IMR-90 (cell line): ENCODE measurements around the gene MUC21. TPM values are rescaled to one million over a fixed set of nuclear protein-coding genes. Genes with fewer than 3 reads are reported as not detected.

ENCODE experiments used
- ATAC-seq: fragments of 200-7000 bp; cut with Tn5 transposase; 2 replicates; pipeline ENCODE4 v1.9.1; 2020; ENCODE audit warnings: low read depth, mild to moderate bottlenecking, moderate library complexity
- BruUV-seq: library from RNA; stranded (reverse); fragments of 400-500 nt; replicated peaks from 2 replicates; lab custom pipeline; 2021; lab: Mats Ljungman, UMichigan
- CTCF ChIA-PET: fragments of 300-600 bp; formaldehyde crosslinking; extraction: SDS; loops from one replicate; lab custom pipeline; 2021; ENCODE audit warnings: antibody characterized with exemption; lab: Yijun Ruan, JAX
- POLR2A ChIA-PET: fragments of 300-600 bp; sonication (Branson Sonifier 250); formaldehyde crosslinking; loops from one replicate; lab custom pipeline; 2022; ENCODE audit warnings: antibody characterized with exemption; ENCODE audit not compliant: unreplicated experiment; lab: Charles Lee
- DNase-seq: peaks from one replicate; pipeline ENCODE4 v3.0.0; 2013
- H2AFZ ChIP-seq: replicated peaks from 2 replicates; pipeline ENCODE3; 2013; ENCODE audit warnings: low read length, mild to moderate bottlenecking; ENCODE audit not compliant: poor library complexity
- H2AK5ac ChIP-seq: 2 replicates; pipeline ENCODE4 v1.6.1; 2013; ENCODE audit warnings: low read depth, low read length, inconsistent platforms
- H2AK9ac ChIP-seq: replicated peaks from 2 replicates; pipeline ENCODE3; 2013; ENCODE audit warnings: mild to moderate bottlenecking, low read depth, low read length, moderate library complexity; ENCODE audit not compliant: poor library complexity
- H2BK120ac ChIP-seq: 2 replicates; pipeline ENCODE4 v1.6.1; 2013; ENCODE audit warnings: low read depth, low read length, inconsistent platforms
- H2BK15ac ChIP-seq: 3 replicates; pipeline ENCODE4 v1.6.1; 2013; ENCODE audit warnings: low read depth, low read length, inconsistent platforms
- H2BK20ac ChIP-seq: 2 replicates; pipeline ENCODE4 v1.6.1; 2013; ENCODE audit warnings: low read depth, mild to moderate bottlenecking, inconsistent platforms, low read length, moderate library complexity
- H2BK5ac ChIP-seq: 2 replicates; pipeline ENCODE4 v1.6.1; 2013; ENCODE audit warnings: mild to moderate bottlenecking, low read depth, low read length, inconsistent platforms; ENCODE audit not compliant: poor library complexity, severe bottlenecking
- H3K14ac ChIP-seq: replicated peaks from 2 replicates; pipeline ENCODE4 v1.6.1; 2013; ENCODE audit warnings: low read depth, low read length, inconsistent platforms
- H3K18ac ChIP-seq: 2 replicates; pipeline ENCODE4 v1.6.1; 2013; ENCODE audit warnings: low read depth, low read length, control low read depth
- H3K23ac ChIP-seq: 2 replicates; pipeline ENCODE4 v1.6.1; 2013; ENCODE audit warnings: low read depth, low read length, inconsistent platforms
- H3K27ac ChIP-seq: 2 replicates; pipeline ENCODE4 v1.5.1; 2013; ENCODE audit warnings: mild to moderate bottlenecking, control low read depth, low read length; ENCODE audit not compliant: insufficient read depth
- H3K27me3 ChIP-seq: 2 replicates; pipeline ENCODE4 v1.6.1; 2013; ENCODE audit warnings: low read length; ENCODE audit not compliant: control insufficient read depth, insufficient read depth
- H3K36me3 ChIP-seq: 2 replicates; pipeline ENCODE4 v1.6.1; 2013; ENCODE audit warnings: low read length, mixed read lengths; ENCODE audit not compliant: control insufficient read depth, insufficient read depth
- H3K4ac ChIP-seq: 2 replicates; pipeline ENCODE4 v1.6.1; 2013; ENCODE audit warnings: low read depth, low read length, inconsistent platforms
- H3K4me1 ChIP-seq: 2 replicates; pipeline ENCODE4 v1.6.1; 2013; ENCODE audit warnings: low read length, mixed read lengths; ENCODE audit not compliant: control insufficient read depth, insufficient read depth
- H3K4me2 ChIP-seq: 2 replicates; pipeline ENCODE4 v1.6.1; 2013; ENCODE audit warnings: low read depth, mild to moderate bottlenecking, control low read depth, low read length, moderate library complexity
- H3K4me3 ChIP-seq: 2 replicates; pipeline ENCODE4 v1.5.1; 2013; ENCODE audit warnings: low read depth, mild to moderate bottlenecking, control low read depth, low read length, moderate library complexity; ENCODE audit not compliant: insufficient read depth
- H3K56ac ChIP-seq: 2 replicates; pipeline ENCODE4 v1.6.1; 2013; ENCODE audit warnings: low read length, inconsistent platforms; ENCODE audit not compliant: insufficient read depth; ENCODE audit errors: extremely low read depth
- H3K79me1 ChIP-seq, 2 experiments: 2 replicates each; pipeline ENCODE4 v1.6.1; 2013; ENCODE audit warnings: low read length in 2 of 2, inconsistent platforms in 1 of 2, low read depth in 1 of 2
- H3K9ac ChIP-seq: 2 replicates; pipeline ENCODE4 v1.6.1; 2013; ENCODE audit warnings: low read depth, low read length, control low read depth
- H3K9me1 ChIP-seq: 2 replicates; pipeline ENCODE4 v1.6.1; 2013; ENCODE audit warnings: low read length, inconsistent platforms; ENCODE audit not compliant: insufficient read depth
- H3K9me3 ChIP-seq: 2 replicates; pipeline ENCODE4 v1.6.1; 2013; ENCODE audit warnings: low read length; ENCODE audit not compliant: control insufficient read depth, insufficient read depth
- H4K20me1 ChIP-seq: 2 replicates; pipeline ENCODE4 v1.6.1; 2013; ENCODE audit warnings: low read length, inconsistent platforms; ENCODE audit not compliant: insufficient read depth
- H4K5ac ChIP-seq: 2 replicates; pipeline ENCODE4 v1.6.1; 2013; ENCODE audit warnings: mild to moderate bottlenecking, low read depth, low read length, control low read depth
- H4K8ac ChIP-seq, 2 experiments: 2 replicates each; pipeline ENCODE4 v1.6.1; 2013; ENCODE audit warnings: low read depth in 2 of 2, low read length in 2 of 2, control low read depth in 1 of 2, inconsistent platforms in 1 of 2
- H4K91ac ChIP-seq: 2 replicates; pipeline ENCODE4 v1.6.1; 2013; ENCODE audit warnings: low read depth, low read length, inconsistent platforms; ENCODE audit not compliant: insufficient read depth
- CEBPB ChIP-seq: IDR thresholded peaks from 2 replicates; pipeline ENCODE4 v1.6.1; 2012; ENCODE audit warnings: low read depth, low read length, improper control_type of control experiment
- CHD1 ChIP-seq: IDR thresholded peaks from 2 replicates; pipeline ENCODE4 v1.6.1; 2012; ENCODE audit warnings: low read depth, low read length, improper control_type of control experiment
- FOS ChIP-seq: fragments of 150-350 bp; IDR thresholded peaks from 2 replicates; pipeline ENCODE4 v1.6.1; 2016; ENCODE audit warnings: low read depth, low read length
- NFE2L2 ChIP-seq: fragments of 150-350 bp; IDR thresholded peaks from 2 replicates; pipeline ENCODE4 v1.6.1; 2016; ENCODE audit warnings: low read depth, mild to moderate bottlenecking, low read length
- POLR2A ChIP-seq: IDR thresholded peaks from 2 replicates; pipeline ENCODE4 v1.6.1; 2012; ENCODE audit warnings: mild to moderate bottlenecking, low read depth, low read length
- RCOR1 ChIP-seq: IDR thresholded peaks from 2 replicates; pipeline ENCODE4 v1.6.1; 2012; ENCODE audit warnings: mild to moderate bottlenecking, low read length, improper control_type of control experiment; ENCODE audit not compliant: insufficient replicate concordance
- RFX5 ChIP-seq: IDR thresholded peaks from 2 replicates; pipeline ENCODE4 v1.8.0; 2012; ENCODE audit warnings: low read depth, mild to moderate bottlenecking, low read length, moderate library complexity
- SMC3 ChIP-seq: fragments of 150-350 bp; IDR thresholded peaks from 2 replicates; pipeline ENCODE4 v1.6.1; 2016; ENCODE audit warnings: low read depth, mild to moderate bottlenecking, antibody characterized with exemption, low read length, moderate library complexity
- WGBS, 2 experiments: methylation state at CpG; one replicate each; pipeline versions ENCODE4 v1.1.5 to v1.1.7; 2013; ENCODE audit warnings: missing lambda C conversion rate in 2 of 2; ENCODE audit not compliant: insufficient read length in 1 of 2; ENCODE audit errors: extremely low coverage in 2 of 2; 5-methylcytosine and 5-hydroxymethylcytosine counted together
- dilution Hi-C: fragments of 300-500 bp; cut with HindIII; formaldehyde crosslinking; loops from one replicate; pipeline ENCODE4 v1.14.3; 2018; ENCODE audit warnings: low sequenced_read_pairs; ENCODE audit not compliant: unreplicated experiment
- in situ Hi-C: fragments of 300-500 bp; cut with MboI; formaldehyde crosslinking; loops from 3 replicates; pipeline ENCODE4 v1.14.3; 2019; ENCODE audit warnings: low sequenced_read_pairs, inconsistent platforms, mixed read lengths
- intact Hi-C: fragments of 100-400 bp; cut with micrococcal nuclease; formaldehyde crosslinking; loops from 2 replicates; pipeline ENCODE4 v1.10.0; 2022
- polyA plus RNA-seq, 3 experiments: library from polyadenylated mRNA; depleted of rRNA; stranded (reverse); fragments of >200 nt; gene quantifications; 2 replicates each; pipeline ENCODE4 v1.2.3, GENCODE V29; 2012; ENCODE audit warnings: low replicate concordance in 1 of 3
- total RNA-seq: library from RNA; depleted of rRNA; stranded (reverse); fragments of >200 nt; gene quantifications from 2 replicates; pipeline ENCODE4 v1.2.3, GENCODE V29; 2012
- TF ChIP-seq, protein P1 (sequence below): conservative IDR thresholded peaks from 2 replicates; pipeline ENCODE4 v1.5.1; 2012; ENCODE audit warnings: mild to moderate bottlenecking, low read depth, low read length, improper control_type of control experiment

The MUC21 gene
- total and polyA plus RNA-seq, 2 of the 4 experiments (the other 2 are of a cell fraction) = not detected

GRCh38 chr6:30947231-30947630, 36.3 kb upstream of the MUC21 start:
- WGBS, 2 experiments = no CpG with 5 or more reads among the region's 4 CpGs
- H3K79me1 ChIP-seq = no peaks in the 10 kb centered on the region
- H3K4me1 ChIP-seq = peaks cover 1% of the 10 kb centered on the region; the same call in 1 of the 2 replicates
- no peak overlapping the region for H3K56ac ChIP-seq
- H4K5ac ChIP-seq = no peak overlapping the region
- H2BK20ac ChIP-seq = no peak overlapping the region
- ATAC-seq (no peak), DNase-seq (no peak)
- peaks cover 9% of the 10 kb centered on the region for H3K9me1 ChIP-seq
- ChIA-PET CTCF (no interaction called here), POLR2A (no interaction called here)
- H2AK5ac ChIP-seq = no peak overlapping the region
- H2AFZ ChIP-seq = no peak overlapping the region
- TF ChIP-seq RCOR1 (no peak), CEBPB (no peak), FOS (no peak), NFE2L2 (no peak), CHD1 (no peak), POLR2A (no peak), RFX5 (no peak), SMC3 (no peak)
- TF ChIP-seq, protein P1, sequence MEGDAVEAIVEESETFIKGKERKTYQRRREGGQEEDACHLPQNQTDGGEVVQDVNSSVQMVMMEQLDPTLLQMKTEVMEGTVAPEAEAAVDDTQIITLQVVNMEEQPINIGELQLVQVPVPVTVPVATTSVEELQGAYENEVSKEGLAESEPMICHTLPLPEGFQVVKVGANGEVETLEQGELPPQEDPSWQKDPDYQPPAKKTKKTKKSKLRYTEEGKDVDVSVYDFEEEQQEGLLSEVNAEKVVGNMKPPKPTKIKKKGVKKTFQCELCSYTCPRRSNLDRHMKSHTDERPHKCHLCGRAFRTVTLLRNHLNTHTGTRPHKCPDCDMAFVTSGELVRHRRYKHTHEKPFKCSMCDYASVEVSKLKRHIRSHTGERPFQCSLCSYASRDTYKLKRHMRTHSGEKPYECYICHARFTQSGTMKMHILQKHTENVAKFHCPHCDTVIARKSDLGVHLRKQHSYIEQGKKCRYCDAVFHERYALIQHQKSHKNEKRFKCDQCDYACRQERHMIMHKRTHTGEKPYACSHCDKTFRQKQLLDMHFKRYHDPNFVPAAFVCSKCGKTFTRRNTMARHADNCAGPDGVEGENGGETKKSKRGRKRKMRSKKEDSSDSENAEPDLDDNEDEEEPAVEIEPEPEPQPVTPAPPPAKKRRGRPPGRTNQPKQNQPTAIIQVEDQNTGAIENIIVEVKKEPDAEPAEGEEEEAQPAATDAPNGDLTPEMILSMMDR = no peak
- no TSS peak for BruUV-seq
- H3K9ac ChIP-seq = no peak overlapping the region
- H3K4me3 ChIP-seq = no peak overlapping the region
- no peak overlapping the region for H2BK5ac ChIP-seq
- no peak overlapping the region for H4K91ac ChIP-seq
- H3K9me3 ChIP-seq = peaks cover 9% of the 10 kb centered on the region
- H4K20me1 ChIP-seq = no peaks in the 10 kb centered on the region
- no peak overlapping the region for H3K23ac ChIP-seq
- no peak overlapping the region for H3K4ac ChIP-seq
- no peaks in the 10 kb centered on the region for H3K36me3 ChIP-seq
- no peak overlapping the region for H2BK15ac ChIP-seq
- H4K8ac ChIP-seq = no peak overlapping the region
- H3K18ac ChIP-seq = no peak overlapping the region
- H3K4me2 ChIP-seq = no peak overlapping the region
- H3K27me3 ChIP-seq = peaks cover 51% of the 10 kb centered on the region
- H3K14ac ChIP-seq = no peak overlapping the region
- no peak overlapping the region for H3K27ac ChIP-seq
- H2AK9ac ChIP-seq = no peak overlapping the region
- dilution Hi-C loops = no loop called here
- H2BK120ac ChIP-seq = no peak overlapping the region
- in situ Hi-C loops = no loop called here
- intact Hi-C loops = no loop called here
